CD4-positive, alpha-beta T cell (primary cell): ENCODE measurements around the gene LINGO1. TPM values are rescaled to one million over a fixed set of nuclear protein-coding genes. Genes with fewer than 3 reads are reported as not detected.

ENCODE experiments used
- ATAC-seq: fragments of 200-7000 bp; cut with Tn5 transposase; one replicate; pipeline ENCODE4 v1.10.0; 2022; ENCODE audit warnings: mild to moderate bottlenecking; ENCODE audit not compliant: poor library complexity
- CTCF ChIA-PET: fragments of 350-600 bp; sonication (Branson Sonifier 250); formaldehyde crosslinking; loops from one replicate; lab custom pipeline; 2021; ENCODE audit warnings: antibody characterized with exemption, inconsistent platforms; lab: Charles Lee
- POLR2A ChIA-PET: fragments of 350-600 bp; sonication (Branson Sonifier 250); formaldehyde crosslinking; loops from one replicate; lab custom pipeline; 2021; ENCODE audit warnings: antibody characterized with exemption, inconsistent platforms; lab: Charles Lee
- DNase-seq, 14 experiments: peaks; one replicate each; pipeline ENCODE4 v3.0.0-alpha.2; 2013 to 2020; ENCODE audit warnings: mixed read lengths in 2 of 14
- H3K27ac ChIP-seq, 2 donors: one replicate each; pipeline versions ENCODE4 v1.5.1 to v1.7.0; 2013; ENCODE audit warnings: low read length in 2 of 2, low read depth in 1 of 2, mild to moderate bottlenecking in 1 of 2
- H3K27me3 ChIP-seq, 2 experiments: 1 replicate in 1 of 2; 2 replicates in 1 of 2; pipeline versions ENCODE4 v1.6.1 to v1.7.0; 2013; ENCODE audit warnings: low read length in 2 of 2, control low read depth in 1 of 2, mild to moderate bottlenecking in 1 of 2, moderate library complexity in 1 of 2; ENCODE audit not compliant: insufficient read depth in 2 of 2, control insufficient read depth in 1 of 2
- H3K36me3 ChIP-seq: one replicate; pipeline ENCODE4 v1.6.1; 2013; ENCODE audit warnings: low read length, control low read depth; ENCODE audit not compliant: insufficient read depth
- H3K4me1 ChIP-seq: one replicate; pipeline ENCODE4 v1.6.1; 2013; ENCODE audit warnings: low read length, control low read depth; ENCODE audit not compliant: insufficient read depth
- H3K4me3 ChIP-seq: one replicate; pipeline ENCODE4 v1.5.1; 2013; ENCODE audit warnings: mild to moderate bottlenecking, low read length, moderate library complexity
- H3K9me3 ChIP-seq, 2 experiments: 1 replicate in 1 of 2; 2 replicates in 1 of 2; pipeline versions ENCODE4 v1.6.1 to v1.7.0; 2013; ENCODE audit warnings: low read length in 2 of 2, mild to moderate bottlenecking in 2 of 2, control low read depth in 1 of 2, moderate library complexity in 1 of 2; ENCODE audit not compliant: control insufficient read depth in 1 of 2, insufficient read depth in 1 of 2
- H3K27ac Mint-ChIP-seq: one replicate; pipeline ENCODE4 v1.8.0; 2020; ENCODE audit warnings: mixed read lengths
- H3K27me3 Mint-ChIP-seq: one replicate; pipeline ENCODE4 v1.8.0; 2021; ENCODE audit warnings: mixed read lengths
- H3K36me3 Mint-ChIP-seq: one replicate; pipeline ENCODE4 v1.8.0; 2021; ENCODE audit warnings: low read depth, mixed read lengths
- H3K4me1 Mint-ChIP-seq: one replicate; pipeline ENCODE4 v1.8.0; 2021; ENCODE audit warnings: low read depth, mixed read lengths
- H3K4me3 Mint-ChIP-seq: one replicate; pipeline ENCODE4 v1.8.0; 2020; ENCODE audit warnings: mild to moderate bottlenecking, mixed read lengths
- H3K9me3 Mint-ChIP-seq: one replicate; pipeline ENCODE4 v1.8.0; 2020; ENCODE audit warnings: mixed read lengths
- CTCF ChIP-seq: fragments of 200-600 bp; IDR thresholded peaks from one replicate; pipeline ENCODE4 v1.8.0; 2022; ENCODE audit warnings: antibody characterized with exemption, mild to moderate bottlenecking
- intact Hi-C, 2 experiments: fragments of 100-400 bp; cut with DNase I in 1 of 2; cut with micrococcal nuclease in 1 of 2; formaldehyde crosslinking; loops; one replicate each; pipeline versions ENCODE4 v1.15.1 to v1.9.0; 2023 to 2025; cut with DNase I, micrococcal nuclease
- total RNA-seq, 174 experiments: library from RNA in 2 of 174; stranded (reverse) in 2 of 174; gene quantifications; one replicate each; pipeline ENCODE4 v1.2.3 and lab custom pipeline; 2021 to 2026

The LINGO1 gene
- total RNA-seq, 2 experiments from 2014 or later = not detected

- Mint-ChIP-seq H3K27me3 (no peaks in the 10 kb centered on the region), H3K4me1 (no peaks in the 10 kb centered on the region), H3K36me3 (no peaks in the 10 kb centered on the region), H3K4me3 (no peak overlapping the region), H3K27ac (no peak overlapping the region), H3K9me3 (no peaks in the 10 kb centered on the region)
- Histone ChIP-seq H3K4me3 (no peak overlapping the region), H3K4me1 (no peaks in the 10 kb centered on the region), H3K27ac (no peak overlapping the region), H3K27me3 (no peaks in the 10 kb centered on the region), H3K36me3 (no peaks in the 10 kb centered on the region), H3K9me3 (peaks cover 0 to 20% of the 10 kb centered on the region in 2 experiments)
- DNase-seq = no peak
- TF ChIP-seq CTCF = no peak
- ATAC-seq = no peak
- intact Hi-C loops = no loop called here
- ChIA-PET POLR2A (no interaction called here), CTCF (no interaction called here)
Observed at GRCh38 chr15:77615472-77615871, 17.2 kb downstream of the LINGO1 start.

- Histone ChIP-seq H3K9me3 (peaks cover 0 to 20% of the 10 kb centered on the region in 2 experiments), H3K4me3 (no peak overlapping the region), H3K4me1 (no peaks in the 10 kb centered on the region), H3K36me3 (no peaks in the 10 kb centered on the region), H3K27me3 (no peaks in the 10 kb centered on the region), H3K27ac (no peak overlapping the region)
- ATAC-seq (no peak), DNase-seq (no peak)
- Mint-ChIP-seq H3K4me3 (no peak overlapping the region), H3K36me3 (no peaks in the 10 kb centered on the region), H3K27me3 (no peaks in the 10 kb centered on the region), H3K4me1 (no peaks in the 10 kb centered on the region), H3K9me3 (no peaks in the 10 kb centered on the region), H3K27ac (no peak overlapping the region)
- CTCF ChIA-PET = no interaction called here
- TF ChIP-seq CTCF = no peak
- POLR2A ChIA-PET = no interaction called here
- intact Hi-C loops = no loop called here
Observed at GRCh38 chr15:77614251-77614806, 18.4 kb downstream of the LINGO1 start.

GRCh38 chr15:77613814-77614213 is 18.9 kb downstream of the LINGO1 start:
- no peaks in the 10 kb centered on the region for H3K4me1 ChIP-seq
- intact Hi-C loops = no loop called here
- Mint-ChIP-seq H3K4me3 (no peak overlapping the region), H3K27ac (no peak overlapping the region), H3K36me3 (no peaks in the 10 kb centered on the region), H3K4me1 (no peaks in the 10 kb centered on the region), H3K9me3 (no peaks in the 10 kb centered on the region), H3K27me3 (no peaks in the 10 kb centered on the region)
- no peak for TF ChIP-seq CTCF
- H3K36me3 ChIP-seq = no peaks in the 10 kb centered on the region
- CTCF ChIA-PET = no interaction called here
- H3K27ac ChIP-seq = no peak overlapping the region
- H3K9me3 ChIP-seq = peaks cover 0 to 20% of the 10 kb centered on the region in 2 experiments
- H3K4me3 ChIP-seq = no peak overlapping the region
- H3K27me3 ChIP-seq = no peaks in the 10 kb centered on the region
- DNase-seq = no peak
- POLR2A ChIA-PET = no interaction called here
- no peak for ATAC-seq
